Activated gamma-delta T cell (primary cell): Measurements from ENCODE around the gene FGF22.

Source experiments
- DNase-seq: peaks from one replicate; lab custom pipeline; 2025; lab: John Stamatoyannopoulos, UW

The FGF22 gene

DNA sequence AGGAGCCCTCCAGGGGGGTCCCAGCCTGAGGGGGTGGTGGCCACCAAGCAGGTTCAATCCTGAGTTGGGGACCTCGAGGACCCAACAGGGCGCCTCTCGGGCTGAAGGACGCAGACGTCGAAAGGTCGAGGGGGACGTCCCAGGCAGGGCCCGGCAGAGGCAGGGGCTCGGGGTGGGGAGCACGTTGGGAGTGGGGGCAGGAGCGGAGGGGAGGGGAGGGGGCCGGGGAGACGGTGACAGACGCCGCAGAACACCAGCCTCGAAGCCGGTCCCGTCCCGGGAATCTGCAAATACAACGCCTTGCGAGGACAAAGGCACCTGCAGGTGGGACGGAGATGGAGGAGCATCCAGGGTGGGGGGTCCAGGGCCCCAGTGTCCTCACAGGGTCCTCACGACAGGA, 4.1 kb downstream of the FGF22 start:
- no peak for DNase-seq

DNA sequence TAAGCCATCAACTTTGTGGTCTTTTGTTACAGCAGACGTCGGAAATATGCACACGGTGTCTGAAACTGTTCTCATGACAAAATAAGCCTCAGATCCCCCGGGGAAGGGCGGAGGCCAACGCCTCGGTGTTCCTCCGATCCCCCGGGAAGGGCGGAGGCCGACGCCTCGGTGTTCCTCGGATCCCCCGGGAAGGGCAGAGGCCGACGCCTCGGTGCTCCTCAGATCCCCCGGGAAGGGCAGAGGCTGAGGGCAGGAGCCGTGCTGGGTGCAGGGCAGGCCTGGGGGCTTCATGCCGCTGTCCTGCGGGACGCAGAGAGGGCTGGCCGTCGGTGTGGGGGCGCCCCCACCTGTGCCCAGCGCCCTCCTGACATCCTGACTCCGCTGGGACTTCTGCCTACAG, 4.7 kb downstream of the FGF22 start:
- no peak for DNase-seq

DNA sequence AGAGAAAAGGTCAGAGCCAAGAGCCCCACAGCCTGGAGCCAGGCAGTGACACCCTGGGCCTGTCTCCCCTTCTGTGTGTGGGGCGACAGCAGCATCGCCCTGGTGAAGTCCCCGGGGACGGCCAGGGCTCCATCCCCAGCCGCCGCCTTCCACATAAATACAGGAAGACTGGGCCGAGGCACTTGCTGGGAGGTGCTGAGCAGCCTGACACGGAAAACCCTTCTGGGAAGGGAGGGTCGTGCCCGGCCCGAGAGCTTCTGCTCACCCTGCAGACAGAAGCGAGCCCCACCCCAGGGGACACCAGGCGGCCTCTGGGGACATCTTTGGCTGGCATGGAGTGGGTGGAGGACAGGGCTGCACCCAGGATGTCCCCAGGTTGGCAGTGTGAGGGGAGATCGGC, 5.1 kb downstream of the FGF22 start:
- no peak for DNase-seq

DNA sequence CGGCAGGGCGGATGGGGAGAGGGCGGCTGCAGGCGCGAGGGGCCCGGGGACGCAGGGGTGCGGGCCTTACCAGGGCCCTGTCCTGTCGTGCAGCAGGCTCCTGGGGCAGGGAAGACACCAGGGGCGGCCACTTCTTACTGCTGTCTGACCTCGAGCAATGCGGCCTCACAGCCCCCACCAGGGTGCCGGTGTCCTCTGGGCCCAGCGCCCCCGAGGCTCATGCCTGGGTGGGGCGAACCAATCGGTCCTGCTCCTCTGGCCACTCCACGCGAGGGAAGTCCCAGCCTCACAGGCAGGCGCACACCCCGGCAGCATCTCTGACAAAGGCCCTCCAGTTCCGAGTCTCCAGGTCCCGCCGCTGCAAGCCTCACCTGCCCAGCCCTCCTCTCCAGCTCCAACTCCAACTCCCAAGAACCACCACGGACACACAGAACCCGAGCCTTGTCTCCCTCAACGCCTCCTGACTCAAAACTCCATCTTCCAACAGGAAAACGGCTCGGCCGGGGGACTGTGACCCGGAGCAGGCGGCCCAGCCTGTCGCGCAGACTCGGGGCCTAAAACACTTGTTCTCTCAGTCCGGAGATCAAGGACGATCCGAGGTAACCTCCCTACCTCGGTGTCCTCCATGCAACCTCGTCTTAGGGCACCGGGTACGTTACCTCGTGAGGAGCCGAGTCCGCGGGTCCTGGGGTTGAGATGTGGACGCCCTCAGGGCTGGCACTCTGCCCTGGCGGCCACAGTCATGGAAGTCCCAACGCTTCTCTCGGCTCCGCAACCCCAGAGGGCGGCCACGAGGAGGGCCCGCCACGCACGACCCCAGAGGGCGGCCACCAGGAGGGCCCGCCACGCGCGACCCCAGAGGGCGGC, 6.5 kb downstream of the FGF22 start:
- no peak for DNase-seq

DNA sequence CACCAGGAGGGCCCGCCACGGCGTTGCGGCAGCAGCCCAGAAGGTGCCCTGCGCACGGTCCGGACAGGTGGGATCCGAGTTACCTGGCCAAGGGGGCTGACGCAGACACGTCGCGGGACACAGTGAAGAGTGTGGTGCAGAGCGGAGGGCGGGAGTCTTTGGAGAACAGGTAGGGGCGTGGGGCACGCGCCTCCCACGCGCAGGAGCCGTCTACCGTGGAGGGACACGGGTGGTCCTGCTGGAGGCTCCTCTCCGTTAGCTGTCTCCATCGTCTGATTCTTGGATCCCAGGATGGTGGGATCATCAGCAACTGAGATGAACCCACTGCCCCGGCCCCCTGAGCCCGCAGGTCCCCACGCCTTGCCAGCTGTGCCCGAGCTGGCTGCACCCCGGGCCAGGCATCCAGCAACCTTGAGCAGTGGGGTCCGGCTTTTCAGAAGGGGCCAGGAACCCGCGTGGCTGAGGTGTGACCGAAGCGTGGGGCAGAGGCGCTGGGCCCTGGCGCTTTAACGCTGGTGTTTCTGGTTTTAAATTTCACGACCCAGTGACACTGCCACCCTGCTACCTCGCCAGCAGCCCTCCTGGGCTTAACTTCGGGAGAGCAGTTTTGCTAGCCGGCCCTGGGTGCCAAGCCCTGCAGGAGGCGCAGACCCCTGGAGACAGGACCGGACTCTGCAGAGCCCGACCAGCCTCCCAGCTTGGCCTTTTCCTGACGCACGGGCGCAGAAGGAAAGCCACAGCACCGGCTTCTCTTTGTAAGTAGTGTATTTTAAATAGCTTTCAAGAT, 7.3 kb downstream of the FGF22 start:
- no peak for DNase-seq

DNA sequence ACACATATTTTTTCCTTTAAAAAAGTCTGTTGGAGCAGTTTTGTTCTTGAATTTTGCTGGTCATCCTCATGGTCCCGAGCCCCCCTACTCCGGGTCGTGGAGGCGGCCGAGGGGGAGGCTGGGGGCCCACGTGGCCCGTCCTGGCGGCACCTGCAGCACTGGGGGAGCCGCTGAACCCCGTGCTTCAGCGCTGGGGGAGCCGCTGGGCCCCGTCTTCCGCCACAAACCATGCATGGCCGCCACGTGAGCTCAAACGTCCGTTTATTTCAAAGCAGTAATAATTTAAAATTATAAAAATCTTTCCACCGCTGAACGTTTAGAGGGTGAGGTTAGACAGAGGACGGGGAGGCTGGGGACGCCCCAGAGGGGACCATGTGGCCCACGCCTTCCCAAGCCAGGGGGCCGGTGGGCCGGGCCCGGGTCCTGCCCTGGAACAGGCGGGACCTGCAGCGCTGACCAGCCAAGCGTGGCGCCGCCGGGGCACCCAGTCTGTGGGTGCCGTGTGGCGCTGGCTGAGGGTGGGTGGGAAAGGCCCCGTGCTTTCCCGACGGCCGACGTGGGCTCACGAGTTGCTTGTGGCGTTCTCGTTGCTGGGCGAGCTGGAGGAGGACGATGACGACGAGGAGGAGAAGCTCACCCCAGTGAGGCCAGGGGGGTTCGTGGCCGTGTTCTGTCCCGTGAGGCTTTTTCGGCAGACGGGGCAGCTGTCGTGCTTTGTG, 8.0 kb downstream of the FGF22 start:
- DNase-seq = no peak

DNA sequence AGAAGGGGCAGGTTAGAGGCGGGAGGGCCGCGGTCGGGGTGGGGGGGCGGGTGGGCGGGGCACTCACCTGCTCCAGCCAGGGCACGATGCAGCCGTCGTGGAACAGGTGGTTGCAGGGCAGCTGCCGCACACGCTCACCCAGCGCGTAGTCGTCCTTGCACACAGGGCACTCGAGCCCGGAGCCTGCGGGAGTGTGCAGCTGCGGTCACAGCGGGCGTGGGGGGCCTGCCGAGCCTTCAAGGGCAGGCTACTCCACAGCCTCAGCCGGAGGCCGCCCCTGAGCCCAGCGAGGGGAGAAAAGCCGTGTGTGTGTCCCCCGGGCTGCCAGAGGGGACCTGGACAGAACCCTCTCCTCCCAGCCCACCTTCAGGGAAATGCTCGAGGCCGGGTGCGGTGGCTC, 8.6 kb downstream of the FGF22 start:
- DNase-seq = no peak

DNA sequence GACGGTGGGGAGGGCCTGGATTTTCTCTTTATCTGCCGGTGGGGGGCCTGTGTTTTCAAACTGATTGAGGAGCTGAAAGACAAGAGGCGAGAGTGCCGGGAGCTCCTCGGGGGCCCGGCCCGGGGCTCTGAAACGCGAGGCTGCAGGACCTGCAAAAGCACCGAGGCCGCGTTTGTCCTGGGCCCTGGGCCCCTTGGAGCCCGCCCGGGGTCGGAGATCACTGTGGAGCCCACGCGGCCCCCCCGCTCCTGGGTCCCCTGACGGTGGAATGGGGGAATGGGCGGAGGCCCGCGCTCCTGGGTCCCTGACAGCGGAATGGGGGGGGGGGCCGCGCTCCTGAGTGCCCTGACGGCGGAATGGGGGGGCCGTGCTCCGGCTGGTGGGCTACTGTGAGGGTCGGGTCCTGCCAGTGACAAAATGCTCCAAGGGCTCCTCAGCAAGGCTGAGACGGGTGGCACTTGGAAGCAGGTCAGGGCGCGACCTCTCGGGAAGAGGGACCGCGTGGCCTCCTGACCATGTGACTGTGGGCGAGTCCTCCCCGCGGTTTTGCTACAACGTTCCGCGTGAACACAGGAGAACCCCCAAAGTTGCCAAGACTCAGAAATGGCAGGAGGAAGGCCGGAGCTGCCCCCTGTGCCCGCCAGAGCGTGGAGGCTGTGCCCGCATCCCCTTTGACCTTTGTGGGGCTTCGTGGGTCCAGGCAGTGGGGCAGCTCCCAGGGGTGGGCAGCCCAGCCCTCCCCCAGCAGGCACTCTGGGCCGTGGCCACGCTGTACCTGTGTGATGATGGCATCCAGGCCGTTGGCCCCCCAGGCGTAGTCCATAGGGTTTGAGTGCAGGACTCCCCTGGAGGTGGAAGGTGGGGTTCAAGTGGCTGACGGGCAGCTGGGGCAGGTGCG, 9.5 kb downstream of the FGF22 start:
- DNase-seq = no peak

DNA sequence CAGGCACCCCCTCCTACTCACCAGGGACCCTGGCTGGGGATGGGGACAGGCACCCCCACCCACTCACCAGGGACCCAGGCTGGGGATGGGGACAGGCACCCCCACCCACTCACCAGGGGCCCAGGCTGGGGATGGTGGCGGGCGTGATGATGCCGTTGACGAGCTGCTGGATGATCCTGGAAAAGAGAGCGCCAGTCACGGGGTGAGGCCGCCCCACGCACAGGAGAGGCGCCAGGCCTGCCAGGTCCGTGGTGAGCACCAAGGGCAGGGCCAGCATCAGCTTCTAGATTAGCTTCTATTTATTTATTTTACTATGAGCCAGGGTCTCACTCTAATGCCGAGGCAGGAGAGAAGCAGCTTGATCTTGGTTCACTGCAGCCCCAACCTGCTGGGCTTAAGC, 10.4 kb downstream of the FGF22 start:
- no peak for DNase-seq

DNA sequence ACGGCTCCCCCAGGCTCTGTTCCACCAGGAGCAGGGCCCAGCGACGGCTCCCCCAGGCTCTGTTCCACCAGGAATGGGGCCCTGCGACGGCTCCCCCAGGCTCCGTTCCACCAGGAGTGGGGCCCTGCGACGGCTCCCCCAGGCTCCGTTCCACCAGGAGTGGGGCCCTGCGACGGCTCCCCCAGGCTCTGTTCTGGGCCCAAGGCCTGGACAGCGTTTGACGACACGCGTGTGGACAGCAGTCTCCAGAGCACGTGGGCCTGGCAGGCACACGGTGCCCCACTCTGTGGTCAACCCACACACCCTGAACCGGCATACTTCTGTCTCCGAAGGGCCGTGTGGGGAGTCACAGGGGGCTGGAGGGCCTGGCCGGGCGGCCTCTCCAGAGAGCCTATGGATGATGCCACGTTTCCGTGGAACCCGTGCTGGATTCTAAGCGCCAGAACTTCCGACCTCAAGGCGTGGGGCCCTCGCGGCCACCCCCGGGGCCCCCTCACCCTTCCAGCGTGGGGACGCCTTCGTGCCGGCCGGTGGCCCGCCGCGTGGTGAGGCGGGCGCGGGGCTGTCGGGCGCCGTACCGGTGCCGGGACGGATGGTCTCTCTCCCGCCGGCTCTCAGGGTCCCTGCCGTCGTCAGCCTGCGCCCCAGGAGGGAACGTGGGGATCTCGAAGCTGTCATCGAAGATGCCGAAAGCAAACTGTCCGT, 11.6 kb downstream of the FGF22 start:
- DNase-seq = no peak

DNA sequence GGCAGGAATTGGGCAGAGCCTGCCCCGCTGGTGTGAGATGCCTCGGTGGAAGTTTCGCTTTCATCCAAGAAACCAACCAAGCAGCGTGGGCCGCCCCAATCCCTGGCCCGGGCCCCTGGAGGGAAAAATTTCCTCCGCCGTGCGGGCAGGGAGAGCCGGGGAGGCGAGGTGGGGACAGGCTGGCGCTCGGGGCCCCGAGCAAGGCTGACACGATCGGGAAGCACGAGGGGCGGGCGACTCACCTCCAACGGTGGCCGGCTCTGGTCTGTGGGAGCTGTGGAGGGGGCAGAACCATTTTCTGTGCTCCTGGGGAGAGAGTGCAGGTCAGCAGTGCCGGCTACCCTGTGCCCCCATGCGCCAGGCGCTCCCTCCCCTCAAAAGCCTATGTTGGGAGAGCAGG, 12.3 kb downstream of the FGF22 start:
- DNase-seq = no peak

DNA sequence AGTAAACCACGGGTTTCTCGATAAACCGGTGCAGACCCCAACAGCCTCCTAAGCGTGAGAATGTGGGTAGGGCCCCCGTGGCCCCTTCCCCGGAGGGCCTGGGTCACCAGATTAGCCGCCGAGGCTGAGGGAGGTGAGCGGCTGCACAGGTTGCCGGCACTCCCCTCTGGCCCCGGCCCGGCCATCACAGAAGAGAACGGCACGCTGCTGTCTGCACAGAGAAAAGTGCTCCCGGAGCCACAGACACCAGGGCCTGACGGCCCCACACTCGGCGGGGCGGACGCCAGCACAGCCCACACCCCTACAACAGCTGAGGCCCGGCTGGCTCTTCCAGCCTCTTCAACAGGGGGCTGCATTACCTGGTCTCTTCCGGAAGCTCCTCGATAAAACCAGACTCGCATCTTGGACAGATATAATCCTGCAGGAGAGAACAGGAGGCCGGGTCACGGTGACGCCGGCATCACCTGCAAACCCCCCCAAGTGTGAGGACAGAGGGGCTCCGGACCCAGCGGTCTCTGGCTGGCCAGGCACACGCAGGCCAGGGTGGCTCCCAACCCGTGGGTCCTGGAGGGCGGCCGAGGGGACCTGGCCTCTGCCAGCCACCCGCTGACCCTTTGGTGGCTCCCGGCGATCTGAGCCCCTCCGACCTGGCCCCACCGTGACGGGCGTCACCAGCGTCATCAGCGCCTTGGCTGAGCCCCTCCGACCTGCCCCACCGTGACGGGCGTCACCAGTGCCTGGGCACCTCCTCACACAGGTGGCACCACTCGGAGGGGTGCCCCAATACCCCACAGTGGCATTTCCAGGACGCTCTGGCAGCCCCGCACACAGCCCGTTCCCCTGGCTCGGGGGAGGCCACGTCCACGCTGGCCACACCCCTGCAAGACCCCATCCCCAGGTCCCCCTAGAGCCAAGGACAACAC, 13.0 kb downstream of the FGF22 start:
- DNase-seq = no peak

DNA sequence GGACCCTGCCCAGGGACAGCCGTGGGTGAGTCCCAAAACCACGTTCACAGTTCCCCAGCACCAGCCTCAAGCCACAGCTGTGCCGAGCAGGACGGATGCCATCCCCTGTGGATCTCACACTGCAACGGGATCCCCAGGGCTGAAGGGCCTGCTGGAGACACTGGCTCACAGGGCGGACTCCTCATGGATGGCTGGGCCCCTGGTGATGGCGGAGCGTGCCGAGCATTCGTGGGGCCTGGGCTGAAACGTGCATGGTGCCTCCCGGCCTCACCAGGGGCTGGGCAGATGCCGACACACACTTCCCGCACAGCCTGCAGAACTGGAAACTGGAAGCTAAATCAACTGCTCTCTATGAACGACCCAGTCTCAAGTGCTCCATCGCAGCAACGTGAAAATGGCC, 13.7 kb downstream of the FGF22 start:
- DNase-seq = no peak

DNA sequence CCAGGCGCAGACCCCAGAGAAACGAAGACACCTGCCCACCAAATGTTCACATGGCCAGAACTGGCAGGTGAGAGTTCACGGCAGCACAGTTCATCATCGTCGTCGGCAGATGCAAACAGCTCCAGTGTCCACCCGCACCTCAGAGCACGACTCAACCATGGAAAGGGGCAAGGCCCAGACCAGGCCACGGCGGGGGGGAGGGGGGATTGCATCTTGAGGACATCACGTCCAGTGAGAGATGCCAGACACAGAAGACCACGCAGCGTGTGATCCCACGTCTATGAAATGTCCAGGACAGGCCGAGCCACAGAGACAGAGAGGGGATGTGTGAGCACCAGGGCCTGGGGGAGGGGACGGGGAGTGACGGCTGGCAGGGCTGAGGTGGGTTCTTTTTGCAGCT, 16.0 kb downstream of the FGF22 start:
- no peak for DNase-seq

DNA sequence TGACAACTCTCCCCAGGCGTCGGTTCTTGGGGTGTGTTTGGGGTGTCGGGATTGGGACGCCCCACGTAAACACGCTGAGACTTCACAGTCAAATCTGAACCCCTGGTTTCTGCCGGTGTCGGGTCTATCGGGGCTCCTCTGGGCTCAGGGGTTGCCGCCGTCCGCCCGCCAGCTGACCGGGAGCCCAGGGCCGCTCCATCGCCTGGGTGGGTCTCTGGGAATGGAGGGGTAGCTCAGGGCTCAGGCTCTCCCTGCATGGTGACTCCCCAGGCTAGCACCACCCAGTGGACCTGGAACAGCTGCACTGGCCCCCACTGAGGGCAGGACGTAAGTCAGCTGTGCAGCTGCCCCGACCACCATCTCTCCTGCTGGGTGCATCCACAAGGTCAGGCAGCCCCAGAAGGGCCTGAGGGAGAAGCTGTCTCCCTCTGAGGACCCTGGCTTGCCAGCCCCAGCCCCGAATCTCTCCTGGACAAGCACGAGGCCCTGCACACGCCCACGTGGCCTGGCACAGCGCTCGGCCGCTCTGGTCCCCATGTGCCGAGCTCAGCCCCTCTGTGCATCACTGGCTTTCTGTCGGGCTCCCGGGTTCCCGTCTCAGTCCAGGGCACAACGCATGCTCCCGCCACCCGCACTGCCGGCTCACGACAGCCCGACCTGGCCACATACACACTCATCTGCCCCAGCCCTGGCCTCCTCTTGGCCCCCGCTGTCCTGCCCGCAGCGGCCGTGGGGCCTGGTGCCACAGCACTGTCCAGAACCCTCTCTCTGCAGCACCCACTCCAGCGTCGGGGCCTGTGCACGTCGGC, 17.3 kb downstream of the FGF22 start:
- no peak for DNase-seq

DNA sequence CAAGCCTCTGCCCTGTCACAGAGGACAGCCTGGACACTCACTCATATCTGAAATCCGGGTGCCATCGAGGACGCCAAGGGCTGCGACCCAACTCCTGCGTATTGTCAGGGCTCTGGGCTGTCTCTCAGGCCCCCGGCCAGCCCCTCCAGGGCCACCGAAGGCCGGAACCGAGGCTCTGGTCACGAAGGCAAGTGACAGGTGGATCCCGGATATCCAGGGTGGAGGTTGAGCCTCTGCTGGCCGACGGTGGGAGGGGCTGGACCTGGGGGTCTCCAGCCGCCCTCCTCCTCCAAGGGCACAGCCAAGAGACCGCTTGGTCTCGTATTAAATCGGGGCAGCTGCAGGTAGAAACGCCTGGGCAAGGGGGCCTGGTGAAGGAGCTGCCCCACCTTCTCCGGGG, 17.9 kb downstream of the FGF22 start:
- DNase-seq = no peak

DNA sequence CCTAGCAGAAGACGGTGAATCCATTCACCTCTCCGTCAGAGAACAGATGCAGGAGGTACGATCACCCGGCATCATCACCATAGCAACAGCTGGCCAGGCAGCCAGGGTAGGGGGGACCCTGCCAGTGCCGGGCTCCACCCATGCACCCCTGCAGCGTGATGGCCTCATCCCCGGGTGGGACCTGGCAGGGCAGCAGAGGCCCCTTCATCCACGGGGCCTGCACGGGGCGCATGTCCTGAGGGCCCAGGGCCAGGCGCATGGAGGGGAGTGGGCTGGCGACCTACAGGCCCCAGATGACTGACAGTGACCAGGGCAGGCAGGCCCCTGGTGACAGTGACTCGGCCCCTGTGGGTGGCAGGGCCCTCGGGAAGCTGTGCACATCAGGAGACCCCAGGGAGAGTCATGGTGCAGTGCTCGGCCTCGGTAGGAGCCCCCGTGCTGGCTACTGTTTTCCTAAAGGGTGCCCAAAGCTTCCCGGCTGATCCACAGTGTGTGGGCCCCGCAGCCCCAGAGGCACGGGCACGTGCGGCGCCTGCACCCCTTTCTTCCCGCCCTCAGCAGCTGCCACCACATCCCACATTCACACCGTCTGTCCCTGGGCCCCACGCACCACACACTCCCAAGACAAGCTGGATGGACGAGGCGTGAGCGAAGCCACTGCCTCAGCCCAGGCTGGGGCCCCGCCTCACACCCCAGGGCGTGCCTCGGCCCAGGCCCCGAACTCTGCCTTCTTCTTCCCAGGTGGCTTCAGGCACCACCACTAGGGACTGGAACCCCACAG, 18.6 kb downstream of the FGF22 start:
- no peak for DNase-seq
